Medulla oblongata (tissue), 1 donor: ENCODE measurements around the gene RELCH.

ENCODE experiments used
- DNase-seq: peaks from one replicate; pipeline ENCODE4 v3.0.0-alpha.2; 2015; ENCODE audit errors: extremely low spot score

The RELCH gene

GRCh38 chr18:62321201-62321600 is 134.1 kb downstream of the RELCH start:
- no peak for DNase-seq

- no peak for DNase-seq
Measured at GRCh38 chr18:62323483-62324180, 136.6 kb downstream of the RELCH start.

GRCh38 chr18:62324181-62324828 is 137.2 kb downstream of the RELCH start:
- no peak for DNase-seq

- DNase-seq: no peak
Measured at GRCh38 chr18:62324917-62325805, 138.1 kb downstream of the RELCH start, which contains the start of gene TNFRSF11A. TNFRSF11A (plus strand) TSS chr18:62325310; CDS start chr18:62325353, 43 bp downstream.

- no peak for DNase-seq
Measured at GRCh38 chr18:62325806-62326645, 139.0 kb downstream of the RELCH start.

- no peak for DNase-seq
Measured at GRCh38 chr18:62326646-62327348, 139.7 kb downstream of the RELCH start.

- DNase-seq: no peak
Measured at GRCh38 chr18:62327977-62328376, 140.9 kb downstream of the RELCH start.

GRCh38 chr18:62328586-62329525 is 141.8 kb downstream of the RELCH start:
- DNase-seq: no peak

GRCh38 chr18:62329691-62330454 is 142.8 kb downstream of the RELCH start:
- DNase-seq: no peak

GRCh38 chr18:62330650-62331049 is 143.6 kb downstream of the RELCH start:
- DNase-seq: no peak

GRCh38 chr18:62331581-62332356 is 144.7 kb downstream of the RELCH start:
- peak; percentile 52 for DNase-seq

GRCh38 chr18:62332431-62332830 is 145.4 kb downstream of the RELCH start:
- no peak for DNase-seq

GRCh38 chr18:62332964-62333695 is 146.1 kb downstream of the RELCH start:
- no peak for DNase-seq

- no peak for DNase-seq
Measured at GRCh38 chr18:62334120-62334519, 147.1 kb downstream of the RELCH start.

GRCh38 chr18:62335494-62335893 is 148.4 kb downstream of the RELCH start:
- no peak for DNase-seq

- DNase-seq: no peak
Measured at GRCh38 chr18:62336618-62337017, 149.6 kb downstream of the RELCH start.

GRCh38 chr18:62337336-62337735 is 150.3 kb downstream of the RELCH start:
- no peak for DNase-seq
